Aorta (tissue), 5 donors: Measurements from ENCODE around the gene GPRC6A. TPM values are rescaled to one million over a fixed set of nuclear protein-coding genes. Genes with fewer than 3 reads are reported as not detected.
"Not testable (repeated sequence)": the region's sequence is repeated elsewhere in the genome, so short reads cannot be mapped to it uniquely, and the experiment has no call there.

Experiments used
- ATAC-seq: fragments of 200-7000 bp; cut with Tn5 transposase; one replicate; pipeline ENCODE4 v1.9.1; 2022; ENCODE audit warnings: moderate library complexity; ENCODE audit not compliant: low FRiP score
- DNase-seq, 2 donors: peaks; one replicate each; pipeline ENCODE4 v3.0.0-alpha.2; 2020
- H3K27ac ChIP-seq, 2 donors: one replicate each; pipeline ENCODE4 v1.5.1; 2013; ENCODE audit warnings: low read length in 2 of 2, mild to moderate bottlenecking in 2 of 2, moderate library complexity in 2 of 2, control low read depth in 1 of 2, inconsistent platforms in 1 of 2, low read depth in 1 of 2
- H3K27me3 ChIP-seq, 2 donors: one replicate each; pipeline ENCODE4 v1.6.1; 2013; ENCODE audit warnings: control low read depth in 1 of 2, low read length in 1 of 2, mild to moderate bottlenecking in 1 of 2, moderate library complexity in 1 of 2; ENCODE audit not compliant: insufficient read depth in 2 of 2, control insufficient read depth in 1 of 2
- H3K36me3 ChIP-seq, 2 donors: one replicate each; pipeline ENCODE4 v1.6.1; 2013; ENCODE audit warnings: control low read depth in 1 of 2, low read length in 1 of 2, mild to moderate bottlenecking in 1 of 2; ENCODE audit not compliant: insufficient read depth in 2 of 2, control insufficient read depth in 1 of 2
- H3K4me1 ChIP-seq, 2 donors: one replicate each; pipeline ENCODE4 v1.6.1; 2013; ENCODE audit warnings: low read length in 2 of 2, control low read depth in 1 of 2, mild to moderate bottlenecking in 1 of 2, moderate library complexity in 1 of 2; ENCODE audit not compliant: insufficient read depth in 2 of 2, control insufficient read depth in 1 of 2
- H3K4me3 ChIP-seq, 2 donors: one replicate each; pipeline ENCODE4 v1.5.1; 2013; ENCODE audit warnings: low read length in 2 of 2, control low read depth in 1 of 2, mild to moderate bottlenecking in 1 of 2
- H3K9me3 ChIP-seq: one replicate; pipeline ENCODE4 v1.6.1; 2013; ENCODE audit warnings: mild to moderate bottlenecking, low read length; ENCODE audit not compliant: control insufficient read depth
- WGBS, 2 donors: extraction: QIAGEN DNeasy Blood & Tissue Kit; methylation state at CpG; one replicate each; pipeline ENCODE4 v1.1.7; 2013; 5-methylcytosine and 5-hydroxymethylcytosine counted together
- intact Hi-C, 2 donors: fragments of 100-400 bp; cut with DNase I; formaldehyde crosslinking; loops; one replicate each; pipeline versions ENCODE4 v1.14.2 to v1.15.0; 2022
- polyA plus RNA-seq, 2 donors: library from polyadenylated mRNA; stranded (reverse); fragments of 200-250 nt; gene quantifications; one replicate each; pipeline ENCODE4 v1.2.3, GENCODE V29; 2013
- total RNA-seq, 2 donors: library from RNA; stranded (reverse); fragmentation: NEBNext Ultra II Directional; extraction: Animal tissue kit (Norgen Biotek cat#: 25700); gene quantifications; one replicate each; pipeline ENCODE4 v1.2.1, GENCODE V29; 2021
- donor health status: healthy with polysubstance abuse.
- donor health status: Bipolar disorder and iron deficiency.
- donor health status: DM: no; HTN: no; CAD: no.
- donor health status: DM: no; HTN: no; CAD: no.
- donor health status: DM: yes; HTN: yes; CAD: no.

Gene GPRC6A
- total and polyA plus RNA-seq, 4 donors, result not detected

DNA sequence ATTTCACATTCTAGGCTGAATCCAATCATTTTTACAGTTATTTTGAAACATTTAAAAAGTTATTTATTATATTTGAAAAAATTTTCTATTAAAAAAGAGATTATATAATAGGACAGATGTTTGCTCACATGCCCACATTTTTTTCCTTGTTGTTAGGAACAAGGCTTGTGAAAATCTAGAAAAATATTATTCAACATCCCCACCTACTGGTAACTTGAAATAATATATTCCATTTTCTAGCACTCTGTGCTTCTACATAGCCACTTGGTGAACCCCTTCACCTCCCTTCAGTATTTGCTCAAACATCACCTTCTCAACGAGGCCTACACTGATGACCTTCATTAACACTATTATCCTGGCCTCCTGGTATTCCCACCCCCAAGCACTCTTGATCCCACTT lies 18.3 kb upstream of the GPRC6A start:
- Histone ChIP-seq H3K27ac (no peak overlapping the region), H3K36me3 (no peaks in the 10 kb centered on the region), H3K4me3 (no peak overlapping the region), H3K27me3 (no peaks in the 10 kb centered on the region), H3K9me3 (no peaks in the 10 kb centered on the region), H3K4me1 (no peaks in the 10 kb centered on the region)
- ATAC-seq (no peak), DNase-seq (no peak)
- intact Hi-C loops, result loop anchor here in 1 of 2 donors (10.0 kb wide), 1 partner anchor 312 kb away; no protein-coding TSS in a partner anchor
- WGBS, 2 donors, result 5 to 16% methylated on average over 1 of the region's 1 CpG

- 52 to 67% methylated on average over 1 of the region's 1 CpG for WGBS, 2 donors
- Histone ChIP-seq H3K27ac (no peak overlapping the region), H3K36me3 (no peaks in the 10 kb centered on the region), H3K9me3 (no peaks in the 10 kb centered on the region), H3K4me1 (no peaks in the 10 kb centered on the region), H3K4me3 (no peak overlapping the region), H3K27me3 (no peaks in the 10 kb centered on the region)
- intact Hi-C loops, result loop anchor here in 1 of 2 donors (10.0 kb wide), 1 partner anchor 308 kb away; no protein-coding TSS in a partner anchor
- ATAC-seq (no peak), DNase-seq (no peak)
Measured at GRCh38 chr6:116842459-116842858, 13.6 kb upstream of the GPRC6A start.

GRCh38 chr6:116840091-116840490 lies 11.2 kb upstream of the GPRC6A start:
- H3K36me3 ChIP-seq, result no peaks in the 10 kb centered on the region
- intact Hi-C loops, result loop anchor here in 1 of 2 donors (10.0 kb wide), 1 partner anchor 305 kb away; no protein-coding TSS in a partner anchor
- ATAC-seq (no peak), DNase-seq (no peak)
- WGBS, 2 donors, result 50 to 57% methylated on average over 2 of the region's 2 CpGs
- no peaks in the 10 kb centered on the region for H3K9me3 ChIP-seq
- no peak overlapping the region for H3K27ac ChIP-seq
- no peak overlapping the region for H3K4me3 ChIP-seq
- H3K4me1 ChIP-seq, result no peaks in the 10 kb centered on the region
- H3K27me3 ChIP-seq, result no peaks in the 10 kb centered on the region

GRCh38 chr6:116836606-116837342 lies 7.9 kb upstream of the GPRC6A start:
- Histone ChIP-seq H3K36me3 (no peaks in the 10 kb centered on the region), H3K27ac (no peak overlapping the region), H3K27me3 (no peaks in the 10 kb centered on the region), H3K4me3 (no peak overlapping the region), H3K9me3 (peaks cover 2% of the 10 kb centered on the region), H3K4me1 (no peaks in the 10 kb centered on the region)
- ATAC-seq (no peak), DNase-seq (no peak)
- intact Hi-C loops, result no loop called here
- WGBS, 2 donors, result 86 to 89% methylated on average over 5 of the region's 5 CpGs

DNA sequence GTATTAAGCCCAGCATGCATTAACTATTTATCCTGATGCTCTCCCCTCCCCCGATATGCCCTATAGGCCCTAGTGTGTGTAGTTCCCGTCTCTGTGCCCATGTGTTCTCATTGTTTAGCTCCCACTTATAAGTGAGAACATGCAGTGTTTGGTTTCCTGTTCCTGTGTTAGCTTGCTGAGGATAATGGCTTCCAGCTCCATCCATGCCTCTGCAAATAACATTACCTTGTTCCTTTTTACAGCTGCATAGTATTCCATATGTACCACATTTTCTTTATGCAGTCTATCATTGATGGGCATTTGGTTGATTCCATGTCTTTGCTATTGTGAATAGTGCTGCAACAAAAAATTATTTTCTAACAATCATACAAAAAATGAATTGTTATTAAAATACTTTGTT lies 5.6 kb upstream of the GPRC6A start:
- DNase-seq, H3K9me3 ChIP-seq, H3K27me3 ChIP-seq, H3K27ac ChIP-seq, intact Hi-C loops, ATAC-seq, H3K4me3 ChIP-seq, H3K4me1 ChIP-seq, H3K36me3 ChIP-seq: not testable (repeated sequence)
- 92 to 95% methylated on average over 2 of the region's 2 CpGs for WGBS, 2 donors

- H3K9me3 ChIP-seq, result no peaks in the 10 kb centered on the region
- no peak for ATAC-seq
- WGBS, 2 donors, result 39 to 41% methylated on average over 2 of the region's 2 CpGs
- H3K27me3 ChIP-seq, result no peaks in the 10 kb centered on the region
- H3K27ac ChIP-seq, result no peak overlapping the region
- intact Hi-C loops, result no loop called here
- H3K36me3 ChIP-seq, result no peaks in the 10 kb centered on the region
- no peaks in the 10 kb centered on the region for H3K4me1 ChIP-seq
- no peak overlapping the region for H3K4me3 ChIP-seq
- no peak for DNase-seq
Measured at GRCh38 chr6:116827561-116828240, 1.2 kb downstream of the GPRC6A start.

DNA sequence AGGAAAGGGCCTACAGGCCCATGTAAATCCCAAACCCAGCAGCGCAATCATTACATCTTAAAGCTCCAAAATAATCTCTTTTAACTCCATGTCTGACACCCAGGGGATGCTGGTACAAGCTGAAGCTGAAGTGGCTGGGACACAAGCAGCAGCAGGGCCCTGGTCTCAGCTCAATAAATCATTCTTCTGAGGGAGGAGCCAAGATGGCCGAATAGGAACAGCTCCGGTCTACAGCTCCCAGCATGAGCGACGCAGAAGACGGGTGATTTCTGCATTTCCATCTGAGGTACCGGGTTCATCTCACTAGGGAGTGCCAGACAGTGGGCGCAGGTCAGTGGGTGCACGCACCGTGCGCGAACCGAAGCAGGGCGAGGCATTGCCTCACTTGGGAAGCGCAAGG lies 12.5 kb downstream of the GPRC6A start:
- intact Hi-C loops, H3K27me3 ChIP-seq: not testable (repeated sequence)
- WGBS, 2 donors, result 92 to 93% methylated on average over 8 to 15 of the region's 15 CpGs

DNA sequence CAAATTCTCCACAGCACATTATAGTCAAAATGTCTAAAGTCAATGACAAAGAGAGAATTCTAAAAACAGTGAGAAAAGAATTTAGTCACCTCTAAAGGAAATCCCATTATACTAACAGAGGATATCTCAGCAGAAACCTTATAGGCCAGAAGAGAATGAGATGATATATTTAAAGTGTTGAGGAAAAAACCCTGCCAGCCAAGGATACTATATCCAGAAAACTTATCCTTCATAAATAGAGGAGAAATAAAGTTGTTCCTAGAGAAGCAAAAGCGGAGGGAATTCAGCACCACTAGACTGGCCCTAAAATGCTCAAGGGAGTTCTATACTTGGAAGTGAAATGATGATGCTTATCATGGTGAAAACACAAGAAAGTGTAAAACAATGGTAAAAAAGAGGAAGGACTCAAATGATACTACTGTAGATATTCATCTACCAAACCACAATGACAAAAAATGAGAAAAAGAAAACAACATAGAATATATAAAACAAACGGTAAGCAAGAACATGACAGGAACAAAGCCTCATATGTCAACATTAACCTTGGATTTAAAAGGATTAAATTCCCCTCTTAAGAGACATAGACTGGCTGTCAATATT lies 16.7 kb downstream of the GPRC6A start:
- H3K36me3 ChIP-seq, result no peaks in the 10 kb centered on the region
- intact Hi-C loops, result no loop called here
- no peaks in the 10 kb centered on the region for H3K4me1 ChIP-seq
- peaks cover 0 to 2% of the 10 kb centered on the region in 2 donors for H3K27me3 ChIP-seq
- no peak for DNase-seq
- H3K27ac ChIP-seq, result no peak overlapping the region
- 84 to 89% methylated on average over 2 of the region's 2 CpGs for WGBS, 2 donors
- no peak overlapping the region for H3K4me3 ChIP-seq
- H3K9me3 ChIP-seq, result no peaks in the 10 kb centered on the region
- ATAC-seq, result no peak

More for the DNA sequence above, 12.5 kb downstream of the GPRC6A start:
- ATAC-seq, H3K9me3 ChIP-seq, H3K4me3 ChIP-seq, H3K27ac ChIP-seq, DNase-seq, H3K36me3 ChIP-seq, H3K4me1 ChIP-seq: not testable (repeated sequence)
